Small intestine (tissue), 7 donors: ENCODE results near the gene EPAS1. TPM values are rescaled to one million over a fixed set of nuclear protein-coding genes. Genes with fewer than 3 reads are reported as not detected.

Source experiments
- DNase-seq, 2 donors: peaks; one replicate each; pipeline versions ENCODE4 v3.0.0 to v3.0.0-alpha.2; 2013
- FAIRE-seq: peaks from 2 replicates; lab custom pipeline; 2012; peaks lifted over from hg19 to GRCh38; lab: Jason Lieb, UNC
- H3K27ac ChIP-seq, 3 donors: one replicate each; pipeline ENCODE4 v1.5.1; 2013; ENCODE audit warnings: low read length in 2 of 3, mild to moderate bottlenecking in 2 of 3, control low read depth in 1 of 3, inconsistent platforms in 1 of 3, low read depth in 1 of 3, moderate library complexity in 1 of 3
- H3K27me3 ChIP-seq, 3 donors: one replicate each; pipeline ENCODE4 v1.6.1; 2013; ENCODE audit warnings: low read length in 3 of 3, inconsistent platforms in 1 of 3; ENCODE audit not compliant: control insufficient read depth in 3 of 3, insufficient read depth in 3 of 3
- H3K36me3 ChIP-seq, 3 donors: one replicate each; pipeline ENCODE4 v1.6.1; 2013; ENCODE audit warnings: low read length in 3 of 3, inconsistent platforms in 1 of 3, low read depth in 1 of 3, mild to moderate bottlenecking in 1 of 3, moderate library complexity in 1 of 3; ENCODE audit not compliant: control insufficient read depth in 3 of 3, insufficient read depth in 2 of 3
- H3K4me1 ChIP-seq, 3 donors: one replicate each; pipeline ENCODE4 v1.6.1; 2013; ENCODE audit warnings: low read length in 2 of 3, inconsistent platforms in 1 of 3, low read depth in 1 of 3, mild to moderate bottlenecking in 1 of 3, moderate library complexity in 1 of 3; ENCODE audit not compliant: control insufficient read depth in 3 of 3, insufficient read depth in 2 of 3
- H3K4me3 ChIP-seq, 3 donors: one replicate each; pipeline ENCODE4 v1.5.1; 2013; ENCODE audit warnings: low read length in 3 of 3, control low read depth in 1 of 3, inconsistent platforms in 1 of 3, low read depth in 1 of 3, mild to moderate bottlenecking in 1 of 3, moderate library complexity in 1 of 3
- H3K9me3 ChIP-seq, 2 donors: one replicate each; pipeline ENCODE4 v1.6.1; 2013; ENCODE audit warnings: low read depth in 1 of 2, low read length in 1 of 2; ENCODE audit not compliant: control insufficient read depth in 2 of 2, insufficient read depth in 1 of 2
- WGBS, 3 donors: extraction: QIAGEN DNeasy Blood & Tissue Kit; methylation state at CpG; one replicate each; pipeline ENCODE4 v1.1.7; 2013; 5-methylcytosine and 5-hydroxymethylcytosine counted together
- polyA plus RNA-seq, 4 donors: library from polyadenylated mRNA; stranded (reverse) in 3 of 4; unstranded in 1 of 4; fragments of 200-250 nt in 3 of 4; fragments of 120-200 nt in 1 of 4; gene quantifications; one replicate each; pipeline versions ENCODE4 v1.2.1 to v1.2.3, GENCODE V29; 2013
- donor health status: healthy with polysubstance abuse.
- donor health status: control.
- donor health status: control.
- donor health status: Bipolar disorder and iron deficiency.
- donor health status: healthy.

Gene EPAS1
- polyA plus RNA-seq, 4 donors: 22.7 to 106 (median 64.1) TPM

DNA sequence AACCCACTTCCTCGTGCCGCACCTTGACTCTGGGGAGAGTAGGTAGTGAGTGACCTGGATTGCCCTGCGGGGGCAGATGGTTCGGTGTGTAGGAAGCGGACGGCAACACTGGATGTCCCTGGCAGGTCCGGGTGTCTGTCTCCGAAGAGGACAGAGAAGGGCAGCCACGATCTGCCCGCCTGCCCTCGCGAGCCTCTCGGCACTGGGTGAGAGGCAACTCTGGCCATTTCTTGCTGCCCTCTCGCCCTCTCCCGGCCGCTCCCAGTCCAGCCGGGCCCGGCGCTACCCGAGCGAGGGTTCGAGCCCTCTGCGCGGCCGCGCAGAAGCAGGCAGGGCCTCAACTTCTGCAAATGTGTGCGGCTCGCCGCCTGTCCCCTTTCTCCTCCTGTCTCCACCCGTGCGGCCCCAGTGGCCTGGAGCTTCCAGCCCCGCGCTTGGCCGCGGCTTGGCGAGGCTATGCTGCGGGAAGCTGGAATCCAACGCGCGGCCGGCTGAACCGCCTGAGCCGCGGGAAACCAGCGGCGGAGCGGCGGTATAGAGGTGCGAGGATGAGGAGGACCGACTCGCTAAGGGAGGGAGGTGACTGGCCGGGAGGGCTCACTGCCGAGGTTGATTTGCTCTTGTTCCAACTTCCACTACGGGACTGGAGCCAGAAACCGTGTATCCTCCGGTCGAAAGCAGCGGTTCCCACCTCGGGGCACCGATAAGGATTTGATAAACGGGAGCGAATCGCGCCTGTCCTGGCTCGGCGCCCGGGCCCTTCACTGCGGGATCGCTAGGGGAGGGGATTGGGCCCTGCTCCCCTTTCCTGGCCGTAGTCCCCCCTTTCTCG, 1.5 kb downstream of the EPAS1 start:
- H3K36me3 ChIP-seq: no peaks in the 10 kb centered on the region

DNA sequence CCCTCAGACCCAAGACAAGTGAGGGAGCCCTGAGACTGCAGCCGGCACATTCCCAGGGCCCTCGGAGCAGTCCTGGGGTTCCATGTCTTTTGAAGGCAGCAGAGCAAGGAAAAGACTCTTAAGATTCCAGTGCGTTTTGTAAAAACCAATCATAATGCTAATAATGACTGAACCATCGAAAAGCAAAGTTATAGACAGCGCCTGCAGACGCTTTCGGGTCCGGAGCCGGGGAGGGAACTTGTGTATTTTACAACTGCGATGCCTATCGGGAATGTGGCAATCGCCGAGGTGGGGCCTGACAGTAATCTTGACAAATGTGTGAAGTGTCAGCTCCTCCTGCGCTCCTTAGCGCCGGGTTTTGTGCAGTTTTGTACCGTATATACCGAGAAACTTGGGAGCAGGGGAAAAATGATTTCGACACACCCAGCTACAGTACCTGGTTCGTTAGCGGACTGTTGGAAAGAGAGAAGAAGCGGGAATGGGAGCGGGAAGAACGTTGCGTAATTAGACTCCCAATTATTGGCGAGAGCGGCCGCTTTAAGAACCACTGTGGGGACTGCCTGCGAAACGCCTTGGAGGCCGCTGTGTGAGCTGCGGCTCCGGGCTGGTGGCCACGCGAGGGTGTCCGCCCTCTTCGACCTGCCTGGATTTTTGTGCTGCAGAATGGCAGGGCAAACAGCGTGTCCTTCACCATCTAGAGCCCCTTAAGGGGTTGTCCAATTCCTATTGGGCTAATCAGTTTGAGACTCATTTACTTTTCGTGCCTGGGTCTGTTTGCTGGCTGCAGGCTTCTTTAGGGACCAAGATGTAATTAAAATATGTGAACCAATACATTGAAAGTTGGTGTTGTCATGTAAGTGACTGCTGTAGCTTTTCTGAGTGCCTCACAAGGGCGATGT, 2.4 kb downstream of the EPAS1 start:
- H3K4me1 ChIP-seq: peaks cover 4 to 53% (median 18%) of the 10 kb centered on the region in 3 donors
- peaks cover 0 to 51% (median 0%) of the 10 kb centered on the region in 3 donors for H3K27me3 ChIP-seq
- H3K27ac ChIP-seq: peak overlapping the region; percentile 81 to 96 (median 95)
- peak overlapping the region; percentile 67 to 88 (median 83) for H3K4me3 ChIP-seq
- WGBS, 3 donors: 5 to 7% (median 5%) methylated on average over 40 of the region's 40 CpGs
- no peak for FAIRE-seq
- DNase-seq: peak in 1 of 2 donors; percentile 71
- H3K36me3 ChIP-seq: no peaks in the 10 kb centered on the region
- no peaks in the 10 kb centered on the region for H3K9me3 ChIP-seq

More for the DNA sequence above, 1.5 kb downstream of the EPAS1 start:
- peaks cover 0 to 51% (median 0%) of the 10 kb centered on the region in 3 donors for H3K27me3 ChIP-seq
- DNase-seq (peak; percentile 69 to 70), FAIRE-seq (no peak)
- H3K4me3 ChIP-seq: peak overlapping the region; percentile 67 to 88 (median 83)
- H3K4me1 ChIP-seq: peaks cover 1 to 49% (median 18%) of the 10 kb centered on the region in 3 donors
- peak overlapping the region; percentile 81 to 96 (median 95) for H3K27ac ChIP-seq
- H3K9me3 ChIP-seq: no peaks in the 10 kb centered on the region
- WGBS, 3 donors: 1% methylated on average over 64 to 71 of the region's 71 CpGs

DNA sequence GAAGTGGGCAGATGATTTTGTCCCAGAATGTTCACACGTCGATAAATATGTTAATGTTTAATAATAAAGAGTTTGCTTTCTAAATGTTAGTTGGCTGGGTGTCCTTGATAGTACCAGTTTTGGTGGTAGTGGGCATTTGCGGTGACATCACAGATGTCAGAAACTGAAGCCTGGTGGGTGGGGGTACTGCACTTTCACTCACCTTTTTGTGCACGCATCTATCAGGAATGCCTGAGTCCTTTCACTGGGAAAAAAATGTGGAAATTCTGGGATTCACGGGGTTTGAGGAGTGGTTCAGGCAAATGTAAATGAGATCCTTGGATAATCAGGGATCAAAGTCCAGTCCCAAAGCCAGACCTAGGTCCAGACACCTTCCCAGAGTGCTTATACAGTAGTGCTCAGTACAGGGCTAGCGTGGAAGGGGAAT, 3.2 kb downstream of the EPAS1 start:
- FAIRE-seq: no peak
- Histone ChIP-seq H3K4me1 (peaks cover 6 to 54% (median 22%) of the 10 kb centered on the region in 3 donors), H3K27ac (peak overlapping the region; percentile 81 to 96 (median 95)), H3K4me3 (peak overlapping the region in 2 of 3 donors; percentile 67 to 88), H3K27me3 (peaks cover 0 to 43% (median 0%) of the 10 kb centered on the region in 3 donors), H3K36me3 (no peaks in the 10 kb centered on the region), H3K9me3 (no peaks in the 10 kb centered on the region)
- 22 to 53% (median 35%) methylated on average over 6 of the region's 6 CpGs for WGBS, 3 donors
- DNase-seq: peak; percentile 76 to 83

DNA sequence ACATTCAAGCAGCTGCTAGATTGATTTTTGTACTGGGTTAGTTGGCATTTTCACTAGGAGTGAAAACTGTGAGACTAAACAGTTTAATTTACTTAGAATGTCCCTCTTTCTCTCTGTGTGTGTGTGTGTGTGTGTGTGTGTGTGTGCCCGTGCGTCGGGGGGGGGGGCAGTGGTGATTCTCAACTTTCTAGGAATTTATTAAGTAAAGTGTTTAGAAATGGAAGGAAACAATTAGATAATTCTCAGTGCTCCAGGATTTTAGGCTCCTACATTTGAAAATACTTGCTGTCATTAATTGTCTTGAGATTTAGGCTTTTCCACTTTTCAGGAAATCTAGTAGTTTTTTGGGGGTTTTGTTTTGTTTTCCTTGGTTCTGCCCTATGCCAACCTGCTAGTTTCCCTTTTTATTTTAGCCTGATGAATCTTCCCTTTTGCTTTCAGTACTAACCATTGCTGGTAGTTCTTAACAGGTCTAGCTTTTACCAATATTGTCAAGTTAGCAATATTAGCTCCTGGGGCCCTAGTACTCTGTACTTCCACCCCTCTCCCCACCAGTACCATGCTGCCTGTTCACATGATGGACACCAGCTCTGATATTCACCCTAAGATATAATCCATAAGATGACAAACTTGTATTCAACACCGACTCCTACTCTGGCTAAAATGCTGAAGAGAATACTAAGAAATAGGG, 4.9 kb downstream of the EPAS1 start:
- H3K4me3 ChIP-seq: no peak overlapping the region
- DNase-seq (no peak), FAIRE-seq (no peak)
- no peaks in the 10 kb centered on the region for H3K9me3 ChIP-seq
- H3K27ac ChIP-seq: peak overlapping the region in 1 of 3 donors; percentile 23
- peaks cover 0 to 30% (median 0%) of the 10 kb centered on the region in 3 donors for H3K27me3 ChIP-seq
- 43 to 65% (median 60%) methylated on average over 4 of the region's 4 CpGs for WGBS, 3 donors
- H3K4me1 ChIP-seq: peaks cover 6 to 63% (median 29%) of the 10 kb centered on the region in 3 donors
- H3K36me3 ChIP-seq: no peaks in the 10 kb centered on the region

DNA sequence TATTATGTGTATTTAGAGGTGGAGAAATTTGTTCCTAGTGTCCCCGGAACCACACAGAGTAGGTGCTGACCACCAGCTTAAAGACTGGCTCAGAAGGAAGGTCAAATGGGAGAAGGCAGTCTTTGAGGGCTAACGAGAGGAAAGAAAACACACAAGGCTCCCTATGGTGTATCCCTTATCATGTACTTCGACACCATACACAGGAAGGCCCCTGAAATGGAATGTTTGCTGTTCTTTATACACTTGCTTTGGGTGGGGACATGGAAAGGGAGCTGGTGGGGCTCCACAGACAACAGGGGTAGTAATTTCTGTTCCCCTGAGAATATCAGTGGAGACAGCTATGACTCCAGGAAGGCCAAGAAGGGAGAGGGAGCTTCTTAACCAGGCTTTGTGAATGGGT, 6.0 kb downstream of the EPAS1 start:
- DNase-seq (peak in 1 of 2 donors; percentile 35), FAIRE-seq (no peak)
- peaks cover 6 to 69% (median 40%) of the 10 kb centered on the region in 3 donors for H3K4me1 ChIP-seq
- H3K36me3 ChIP-seq: no peaks in the 10 kb centered on the region
- peak overlapping the region in 1 of 3 donors; percentile 2 for H3K27ac ChIP-seq
- H3K9me3 ChIP-seq: no peaks in the 10 kb centered on the region
- 74 to 83% (median 78%) methylated on average over 3 of the region's 3 CpGs for WGBS, 3 donors
- H3K4me3 ChIP-seq: no peak overlapping the region
- H3K27me3 ChIP-seq: peaks cover 0 to 24% (median 0%) of the 10 kb centered on the region in 3 donors

DNA sequence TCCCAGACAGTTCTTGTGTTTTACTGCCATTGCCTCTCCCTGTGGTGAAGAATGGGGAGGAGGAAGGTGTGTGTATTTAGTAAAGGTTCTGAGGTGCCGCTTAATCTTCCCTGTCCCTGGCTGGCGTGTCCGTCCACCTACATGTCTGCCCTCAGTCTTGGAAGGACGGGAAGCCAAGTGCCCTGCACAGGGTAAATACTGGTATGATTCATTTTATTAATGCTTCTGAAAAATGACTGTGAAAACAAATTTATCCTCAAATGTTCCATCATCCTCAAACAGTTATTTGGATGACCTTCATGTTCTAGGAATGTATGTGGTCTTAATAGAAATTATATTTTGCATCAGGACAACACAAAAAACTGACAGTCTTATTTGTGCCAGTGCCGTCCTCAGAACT, 6.6 kb downstream of the EPAS1 start:
- peaks cover 0 to 18% (median 0%) of the 10 kb centered on the region in 3 donors for H3K27me3 ChIP-seq
- H3K9me3 ChIP-seq: no peaks in the 10 kb centered on the region
- no peak for DNase-seq
- no peak for FAIRE-seq
- H3K36me3 ChIP-seq: no peaks in the 10 kb centered on the region
- no peak overlapping the region for H3K4me3 ChIP-seq
- 65 to 84% (median 80%) methylated on average over 5 of the region's 5 CpGs for WGBS, 3 donors
- H3K4me1 ChIP-seq: peaks cover 8 to 69% (median 44%) of the 10 kb centered on the region in 3 donors
- peak overlapping the region in 1 of 3 donors; percentile 3 for H3K27ac ChIP-seq

DNA sequence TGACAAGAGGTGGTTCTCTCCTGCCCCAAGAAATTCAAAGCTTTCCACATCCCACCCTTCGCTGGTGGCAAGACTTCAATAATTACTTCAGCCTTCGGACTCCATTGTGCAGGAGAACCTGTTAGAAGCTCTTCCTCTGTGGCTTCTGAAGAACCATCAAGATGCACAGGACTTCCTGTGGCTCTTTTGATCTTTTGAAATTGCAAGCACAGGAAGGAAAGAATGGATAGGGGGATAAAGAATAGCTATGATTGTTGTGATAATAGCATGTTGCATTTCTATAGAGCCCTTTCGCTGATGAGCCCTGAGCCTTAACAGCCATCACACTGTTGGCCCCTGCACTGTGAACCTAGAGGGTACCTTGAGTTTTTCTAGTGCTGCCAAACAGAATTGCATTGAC, 7.4 kb downstream of the EPAS1 start:
- H3K27me3 ChIP-seq: peaks cover 0 to 10% (median 0%) of the 10 kb centered on the region in 3 donors
- H3K4me3 ChIP-seq: no peak overlapping the region
- H3K36me3 ChIP-seq: peaks cover 0 to 2% (median 0%) of the 10 kb centered on the region in 3 donors
- FAIRE-seq (no peak), DNase-seq (no peak)
- WGBS, 3 donors: 64 to 85% (median 65%) methylated on average over 3 of the region's 3 CpGs
- H3K4me1 ChIP-seq: peaks cover 13 to 70% (median 47%) of the 10 kb centered on the region in 3 donors
- no peaks in the 10 kb centered on the region for H3K9me3 ChIP-seq
- H3K27ac ChIP-seq: no peak overlapping the region
